B cell (primary cell): ENCODE data around the gene TRAP1.
"Not testable (repeated sequence)": the region's sequence is repeated elsewhere in the genome, so short reads cannot be mapped to it uniquely, and the experiment has no call there.

Experiments
- EZH2 ChIP-seq: IDR thresholded peaks from 2 replicates; pipeline ENCODE4 v1.6.1; 2012; ENCODE audit warnings: borderline replicate concordance, low read depth, mild to moderate bottlenecking, moderate library complexity, low read length; ENCODE audit not compliant: insufficient read depth, poor library complexity, severe bottlenecking
- TF ChIP-seq, protein P1 (sequence below): fragments of 200-600 bp; IDR thresholded peaks from one replicate; pipeline ENCODE4 v1.8.0; 2022; ENCODE audit warnings: antibody characterized with exemption, mild to moderate bottlenecking

DNA sequence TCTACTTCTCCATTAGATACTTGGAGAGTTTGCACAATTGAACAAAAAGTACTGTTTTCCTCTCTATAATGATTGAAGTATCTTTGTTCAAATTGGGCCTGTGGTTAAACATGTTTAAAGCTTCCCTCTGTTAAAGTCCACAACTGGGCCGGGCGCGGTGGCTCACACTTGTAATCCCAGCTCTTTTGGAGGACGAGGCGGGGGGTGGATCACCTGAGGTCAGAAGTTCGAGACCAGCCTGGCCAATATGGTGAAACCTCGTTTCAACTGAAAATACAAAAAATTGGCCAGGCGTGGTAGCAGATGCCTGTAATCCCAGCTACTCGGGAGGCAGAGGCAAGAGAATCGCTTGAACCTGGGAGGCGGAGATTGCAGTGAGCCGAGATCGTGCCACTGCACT, 108.3 kb downstream of the TRAP1 start:
- TF ChIP-seq, protein P1, sequence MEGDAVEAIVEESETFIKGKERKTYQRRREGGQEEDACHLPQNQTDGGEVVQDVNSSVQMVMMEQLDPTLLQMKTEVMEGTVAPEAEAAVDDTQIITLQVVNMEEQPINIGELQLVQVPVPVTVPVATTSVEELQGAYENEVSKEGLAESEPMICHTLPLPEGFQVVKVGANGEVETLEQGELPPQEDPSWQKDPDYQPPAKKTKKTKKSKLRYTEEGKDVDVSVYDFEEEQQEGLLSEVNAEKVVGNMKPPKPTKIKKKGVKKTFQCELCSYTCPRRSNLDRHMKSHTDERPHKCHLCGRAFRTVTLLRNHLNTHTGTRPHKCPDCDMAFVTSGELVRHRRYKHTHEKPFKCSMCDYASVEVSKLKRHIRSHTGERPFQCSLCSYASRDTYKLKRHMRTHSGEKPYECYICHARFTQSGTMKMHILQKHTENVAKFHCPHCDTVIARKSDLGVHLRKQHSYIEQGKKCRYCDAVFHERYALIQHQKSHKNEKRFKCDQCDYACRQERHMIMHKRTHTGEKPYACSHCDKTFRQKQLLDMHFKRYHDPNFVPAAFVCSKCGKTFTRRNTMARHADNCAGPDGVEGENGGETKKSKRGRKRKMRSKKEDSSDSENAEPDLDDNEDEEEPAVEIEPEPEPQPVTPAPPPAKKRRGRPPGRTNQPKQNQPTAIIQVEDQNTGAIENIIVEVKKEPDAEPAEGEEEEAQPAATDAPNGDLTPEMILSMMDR, result not testable (repeated sequence)
- TF ChIP-seq EZH2, result not testable (repeated sequence)
